Transverse colon (tissue), 4 donors: ENCODE results near the gene PLCL2. TPM values are rescaled to one million over a fixed set of nuclear protein-coding genes. Genes with fewer than 3 reads are reported as not detected.

Experiments used
- DNase-seq: peaks from one replicate; pipeline ENCODE4 v3.0.0-alpha.2; 2019
- H3K27ac ChIP-seq, 4 donors: fragments of 200-600 bp; sonication (generic); 2 replicates each; pipeline ENCODE4 v1.5.1; 2016 to 2018; ENCODE audit warnings: inconsistent platforms in 4 of 4
- H3K27me3 ChIP-seq: fragments of 200-600 bp; sonication (generic); 2 replicates; pipeline ENCODE4 v1.5.1; 2017; ENCODE audit warnings: inconsistent platforms
- H3K36me3 ChIP-seq, 4 donors: fragments of 200-600 bp; sonication (generic); 2 replicates each; pipeline ENCODE4 v1.5.1; 2017 to 2019; ENCODE audit warnings: inconsistent platforms in 4 of 4
- H3K4me1 ChIP-seq, 4 donors: fragments of 200-600 bp; sonication (generic); 2 replicates each; pipeline ENCODE4 v1.5.1; 2017 to 2020; ENCODE audit warnings: inconsistent platforms in 4 of 4
- H3K4me3 ChIP-seq, 4 donors: fragments of 200-600 bp; sonication (generic); 1 replicate in 1 of 4; 2 replicates in 3 of 4; pipeline versions ENCODE4 v1.5.1 to v1.6.1; 2017 to 2019; ENCODE audit warnings: inconsistent platforms in 4 of 4
- H3K9me3 ChIP-seq, 2 donors: fragments of 200-600 bp; sonication (generic); 2 replicates each; pipeline ENCODE4 v1.5.1; 2017 to 2019; ENCODE audit warnings: inconsistent platforms in 2 of 2
- CTCF ChIP-seq, 5 experiments: fragments of 200-600 bp in 3 of 5; fragments of 450-650 bp in 2 of 5; sonication (generic) in 3 of 5; IDR thresholded peaks; 1 replicate in 2 of 5; 2 replicates in 3 of 5; pipeline ENCODE4 v1.5.1; 2016 to 2017; ENCODE audit warnings: antibody characterized with exemption in 5 of 5, inconsistent platforms in 3 of 5, mild to moderate bottlenecking in 2 of 5, moderate library complexity in 1 of 5
- EP300 ChIP-seq: sonication (generic); formaldehyde crosslinking; IDR thresholded peaks from one replicate; pipeline ENCODE4 v1.6.1; 2017; ENCODE audit warnings: antibody characterized with exemption, low read depth
- POLR2A ChIP-seq: fragments of 450-650 bp; IDR thresholded peaks from one replicate; pipeline ENCODE4 v1.6.1; 2016; ENCODE audit warnings: antibody characterized with exemption, mild to moderate bottlenecking, moderate library complexity
- POLR2AphosphoS5 ChIP-seq, 3 donors: sonication (generic); formaldehyde crosslinking; IDR thresholded peaks; one replicate each; pipeline ENCODE4 v1.6.1; 2016; ENCODE audit warnings: antibody characterized with exemption in 3 of 3
- WGBS, 2 donors: methylation state at CpG; one replicate each; pipeline ENCODE4 v1.1.5; 2018; ENCODE audit warnings: low coverage in 1 of 2; 5-methylcytosine and 5-hydroxymethylcytosine counted together
- in situ Hi-C, 4 donors: fragments of 200-750 bp; cut with MboI; loops; one replicate each; pipeline versions ENCODE4 v1.15.0 to v1.15.1; 2017; ENCODE audit warnings: low sequenced_read_pairs in 3 of 4, low pct_ligation_motif_present in 1 of 4, low pct_unique_long_range_greater_than_20kb in 1 of 4
- intact Hi-C: fragments of 100-400 bp; cut with DNase I; formaldehyde crosslinking; loops from one replicate; pipeline ENCODE4 v1.15.1; 2023; ENCODE audit warnings: low total_unique reads
- total RNA-seq, 4 donors: library from RNA; depleted of rRNA; stranded (reverse); fragments of >200 nt; gene quantifications; one replicate each; pipeline ENCODE4 v1.1.0, GENCODE V29; 2016

PLCL2 gene
- total RNA-seq, 4 donors from 2014 or later = 17.2 to 41.4 (median 35.9) TPM

GRCh38 chr3:16842272-16843270, 42.2 kb upstream of the PLCL2 start:
- peaks cover 5 to 36% (median 18%) of the 10 kb centered on the region in 4 donors for H3K4me1 ChIP-seq
- in situ Hi-C loops = loop anchor here in 1 of 4 donors (25.0 kb wide), 1 partner anchor 395 kb away; no protein-coding TSS in a partner anchor
- no peaks in the 10 kb centered on the region for H3K27me3 ChIP-seq
- no peaks in the 10 kb centered on the region for H3K9me3 ChIP-seq
- H3K27ac ChIP-seq = peak overlapping the region; percentile 58 to 74 (median 72)
- 57 to 68% methylated on average over 6 to 16 of the region's 16 CpGs for WGBS, 2 donors
- TF ChIP-seq POLR2AphosphoS5 (IDR thresholded peaks at IDR 0.05) (peak in 1 of 3 donors; percentile 13), EP300 (no peak), POLR2A (no peak), CTCF (IDR thresholded peaks at IDR 0.05) (no peak)
- H3K4me3 ChIP-seq = no peak overlapping the region
- DNase-seq = peak; percentile 67
- H3K36me3 ChIP-seq = no peaks in the 10 kb centered on the region
- intact Hi-C loops = no loop called here

GRCh38 chr3:16844222-16844621, 40.5 kb upstream of the PLCL2 start:
- intact Hi-C loops (no loop called here), in situ Hi-C loops (loop anchor here in 1 of 4 donors (25.0 kb wide), 1 partner anchor 393 kb away; no protein-coding TSS in a partner anchor)
- Histone ChIP-seq H3K9me3 (no peaks in the 10 kb centered on the region), H3K27ac (no peak overlapping the region), H3K27me3 (no peaks in the 10 kb centered on the region), H3K4me1 (peaks cover 0 to 31% (median 13%) of the 10 kb centered on the region in 4 donors), H3K4me3 (no peak overlapping the region), H3K36me3 (no peaks in the 10 kb centered on the region)
- 92 to 94% methylated on average over 2 of the region's 2 CpGs for WGBS, 2 donors
- TF ChIP-seq POLR2A = no peak
- no peak for TF ChIP-seq CTCF (IDR thresholded peaks at IDR 0.05)
- no peak for DNase-seq

GRCh38 chr3:16844791-16845190, 40.0 kb upstream of the PLCL2 start:
- no peaks in the 10 kb centered on the region for H3K27me3 ChIP-seq
- intact Hi-C loops (no loop called here), in situ Hi-C loops (loop anchor here in 1 of 4 donors (25.0 kb wide), 1 partner anchor 393 kb away; no protein-coding TSS in a partner anchor)
- no peaks in the 10 kb centered on the region for H3K36me3 ChIP-seq
- TF ChIP-seq POLR2A (no peak), CTCF (IDR thresholded peaks at IDR 0.05) (no peak), EP300 (no peak), POLR2AphosphoS5 (IDR thresholded peaks at IDR 0.05) (no peak)
- DNase-seq = no peak
- H3K4me1 ChIP-seq = peaks cover 0 to 37% (median 13%) of the 10 kb centered on the region in 4 donors
- WGBS, 2 donors = 94 to 100% methylated on average over 1 of the region's 1 CpG
- H3K27ac ChIP-seq = no peak overlapping the region
- no peaks in the 10 kb centered on the region for H3K9me3 ChIP-seq
- no peak overlapping the region for H3K4me3 ChIP-seq

- H3K4me3 ChIP-seq = no peak overlapping the region
- H3K4me1 ChIP-seq = peaks cover 0 to 33% (median 13%) of the 10 kb centered on the region in 4 donors
- H3K9me3 ChIP-seq = no peaks in the 10 kb centered on the region
- no peaks in the 10 kb centered on the region for H3K36me3 ChIP-seq
- intact Hi-C loops = no loop called here
- DNase-seq = no peak
- TF ChIP-seq POLR2AphosphoS5 (IDR thresholded peaks at IDR 0.05) = no peak
- no peak for TF ChIP-seq POLR2A
- TF ChIP-seq EP300 = no peak
- no peak for TF ChIP-seq CTCF (IDR thresholded peaks at IDR 0.05)
- H3K27ac ChIP-seq = no peak overlapping the region
- H3K27me3 ChIP-seq = no peaks in the 10 kb centered on the region
- WGBS, 2 donors = 88 to 91% methylated on average over 5 of the region's 5 CpGs
- in situ Hi-C loops = loop anchor here in 1 of 4 donors (25.0 kb wide), 1 partner anchor 391 kb away; no protein-coding TSS in a partner anchor
Observed at GRCh38 chr3:16846373-16847080, 38.2 kb upstream of the PLCL2 start.
